HG03280 (cell line): ENCODE data around the gene TNRC6A.
"Not testable (repeated sequence)": the region's sequence is repeated elsewhere in the genome, so short reads cannot be mapped to it uniquely, and the experiment has no call there.

ENCODE experiments used
- ATAC-seq: cut with Tn5 transposase; IDR thresholded peaks from one replicate; pipeline ENCODE4 v1.9.1; 2021; ENCODE audit warnings: mild to moderate bottlenecking, moderate library complexity; ENCODE audit not compliant: unreplicated experiment

TNRC6A gene

DNA sequence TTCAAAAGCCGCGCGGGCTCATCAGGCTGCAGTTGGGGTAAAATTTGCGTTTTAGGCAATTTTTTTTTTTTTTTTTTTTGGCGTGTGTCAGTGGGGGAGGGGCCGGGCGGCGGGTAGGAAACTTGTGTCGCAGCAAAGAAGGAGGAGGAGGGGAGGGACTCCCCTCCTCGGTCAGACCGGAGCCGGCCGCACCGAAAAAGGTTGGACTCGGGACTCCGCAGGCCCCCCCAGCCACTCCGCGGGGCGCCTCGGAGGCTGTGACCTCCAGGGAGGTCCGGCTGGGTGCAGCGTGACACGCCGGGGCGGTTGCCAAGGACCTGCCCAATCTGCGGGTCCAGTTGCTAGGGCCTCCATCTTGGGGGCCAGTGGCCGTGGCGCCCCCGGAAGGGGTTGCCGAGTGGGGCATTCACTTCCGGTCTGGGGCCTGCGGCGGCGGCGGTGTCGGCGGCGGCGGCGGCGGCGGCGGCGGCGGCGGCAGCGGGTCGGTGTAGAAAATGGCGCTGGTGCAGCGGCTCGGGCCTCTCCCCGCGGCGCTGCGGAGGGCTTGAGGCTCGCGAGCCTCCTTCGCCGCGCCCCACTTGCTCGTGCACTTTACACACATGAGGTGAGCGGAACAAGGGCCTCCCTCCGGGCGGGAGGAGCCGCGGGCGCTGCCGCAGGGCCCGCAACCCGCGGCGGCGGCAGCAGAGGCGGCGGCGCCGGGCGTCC is at the start of gene TNRC6A:
Gene TNRC6A (plus strand): TSS at position 409 of the 708 bp plus-strand sequence. CDS start 191 bp downstream, at position 600.
- peak; percentile 90 for ATAC-seq

DNA sequence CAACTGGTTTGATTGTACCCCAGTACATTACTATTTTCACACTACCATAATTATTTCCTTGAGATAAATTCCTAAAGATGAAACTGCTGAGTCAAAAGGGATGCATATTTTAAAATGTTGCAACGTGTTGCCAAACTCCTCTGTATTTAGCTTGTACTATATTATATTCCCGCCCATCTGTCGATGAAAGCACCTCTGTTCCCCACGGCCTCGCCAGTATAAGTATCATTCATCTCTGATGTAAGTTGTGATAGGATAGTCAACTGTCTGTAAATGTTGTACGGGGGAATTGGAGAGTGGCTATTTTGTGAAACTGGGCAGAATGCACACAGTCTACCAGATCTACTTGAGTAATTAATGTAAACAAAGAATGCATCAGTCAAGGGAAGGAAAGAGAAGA is 47.7 kb upstream of the TNRC6A start:
- ATAC-seq: no peak

DNA sequence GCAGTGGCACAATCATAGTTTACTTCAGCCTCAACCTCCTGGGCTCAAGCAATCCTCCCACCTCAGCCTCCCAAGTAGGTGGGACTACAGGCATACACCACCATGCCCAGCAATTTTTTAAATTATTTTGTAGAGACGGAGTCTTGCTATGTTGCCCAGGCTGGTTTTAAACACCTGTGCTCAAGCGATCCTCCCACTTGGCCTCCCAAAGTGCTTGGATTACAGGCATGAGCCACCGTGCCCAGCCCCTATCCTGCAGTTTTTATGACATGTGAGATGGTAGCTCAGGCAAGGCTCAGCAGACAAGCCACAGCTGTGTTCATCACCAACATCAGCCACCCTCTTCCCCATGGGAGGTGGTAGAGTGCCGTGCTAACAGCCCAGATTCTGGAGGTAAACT is 46.2 kb upstream of the TNRC6A start:
- no peak for ATAC-seq

DNA sequence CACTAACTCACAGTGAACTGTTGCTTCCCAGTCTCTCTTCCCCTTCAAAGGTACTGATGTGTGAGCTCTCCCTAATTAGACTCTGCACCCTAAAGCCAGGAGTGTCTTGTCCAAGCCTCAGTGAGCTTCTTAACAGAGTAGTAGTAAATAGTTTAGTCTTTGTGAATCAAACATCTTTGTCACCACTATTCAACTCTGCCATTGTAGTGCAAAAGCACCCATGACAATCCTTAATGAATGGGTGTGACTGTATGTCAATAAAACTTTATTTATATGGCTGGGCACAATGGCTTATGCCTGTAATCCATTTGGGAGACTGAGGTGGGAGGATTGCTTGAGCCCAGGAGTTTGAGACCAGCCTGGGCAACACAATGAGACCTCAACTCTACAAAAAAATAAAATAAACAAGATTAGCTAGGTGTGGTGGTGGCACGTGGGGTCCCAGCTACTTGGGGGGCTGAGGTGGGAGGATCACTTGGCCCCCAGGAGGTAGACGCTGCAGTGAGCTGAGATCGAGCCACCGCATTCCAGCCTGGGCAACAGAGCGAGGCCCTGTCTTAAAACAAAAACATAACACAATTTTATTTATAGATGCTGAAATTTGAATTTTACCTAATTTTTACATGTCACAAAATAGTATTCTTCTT is 45.5 kb upstream of the TNRC6A start:
- ATAC-seq: no peak

DNA sequence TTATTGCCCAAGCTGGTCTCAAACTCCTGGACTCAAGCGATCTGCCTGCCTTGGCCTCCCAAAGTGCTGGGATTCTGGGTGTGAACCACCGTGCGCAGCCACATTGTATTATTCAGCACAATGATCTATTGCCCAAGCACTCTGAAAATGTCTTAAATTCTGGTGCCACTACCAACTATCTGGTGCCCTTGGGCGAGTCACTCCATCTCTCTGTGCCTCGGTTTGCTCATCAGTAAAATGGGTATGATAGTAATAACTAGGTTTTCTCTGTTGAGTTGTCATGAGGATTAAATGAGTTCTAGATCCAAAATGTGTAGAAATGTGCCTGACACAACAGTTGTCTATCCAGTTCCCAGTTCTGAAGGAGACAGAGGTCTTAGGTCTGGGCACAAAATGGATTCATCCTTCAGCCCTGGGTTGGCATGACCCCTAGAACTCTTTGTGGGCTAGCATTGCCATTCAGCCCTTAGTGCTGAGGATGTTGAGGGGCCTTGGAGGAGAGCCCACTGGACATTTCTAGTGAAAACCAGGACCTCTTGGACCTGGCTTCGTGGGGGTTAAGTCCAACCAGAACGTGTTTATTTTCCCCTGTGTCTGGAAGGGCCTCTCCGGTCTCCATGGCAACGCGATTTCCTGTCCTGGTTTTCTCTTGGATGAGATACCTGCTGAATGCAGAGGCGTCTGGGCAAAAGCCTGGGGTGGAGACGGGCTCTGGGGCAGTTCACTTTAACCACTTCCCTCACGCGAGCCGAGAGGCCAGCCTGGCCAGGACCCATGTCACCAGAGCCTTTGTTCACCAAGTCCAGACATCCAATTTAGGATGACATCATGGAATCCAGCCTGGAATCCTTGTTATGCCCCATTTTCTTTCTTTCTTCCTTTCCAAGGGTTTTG is 43.7 kb upstream of the TNRC6A start:
- ATAC-seq: no peak

DNA sequence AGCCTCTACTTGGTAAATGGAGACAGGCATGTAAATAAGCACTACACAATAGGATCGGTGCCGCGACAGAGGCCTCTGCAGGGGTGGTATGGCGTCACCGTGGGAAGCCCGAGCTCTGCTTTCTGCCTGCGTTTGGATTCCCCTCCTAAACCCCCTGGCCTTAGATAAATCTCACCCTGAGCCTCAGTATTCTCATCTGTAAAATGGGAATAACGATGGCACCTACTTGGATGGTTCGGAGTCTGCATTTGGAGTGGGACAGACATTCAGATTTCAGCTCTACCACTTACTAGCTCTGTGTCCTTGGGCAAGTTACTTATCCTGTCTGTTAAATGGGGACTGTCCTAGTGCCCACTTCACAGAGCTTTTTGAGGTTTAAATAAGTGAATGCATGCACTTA is 42.8 kb upstream of the TNRC6A start:
- ATAC-seq: no peak

DNA sequence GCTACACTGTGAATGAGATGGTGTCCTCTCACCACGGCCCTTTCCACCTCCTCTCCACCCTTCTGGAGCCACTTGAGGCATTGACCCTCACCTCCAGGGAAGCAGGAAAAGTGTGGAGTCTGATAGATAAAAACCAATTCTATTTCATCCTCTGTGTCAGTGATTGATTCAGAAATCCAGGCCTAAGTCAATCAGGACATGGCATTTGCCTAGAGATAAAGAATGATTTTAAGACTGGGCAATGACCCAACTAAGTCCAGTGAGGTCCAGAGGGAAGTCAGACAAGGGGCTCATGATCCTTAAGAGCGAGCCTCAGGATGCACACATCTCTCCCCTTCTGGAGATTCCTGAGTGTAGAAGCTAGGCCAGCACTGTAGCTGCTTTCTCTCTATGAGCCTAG is 41.1 kb upstream of the TNRC6A start:
- ATAC-seq: no peak

DNA sequence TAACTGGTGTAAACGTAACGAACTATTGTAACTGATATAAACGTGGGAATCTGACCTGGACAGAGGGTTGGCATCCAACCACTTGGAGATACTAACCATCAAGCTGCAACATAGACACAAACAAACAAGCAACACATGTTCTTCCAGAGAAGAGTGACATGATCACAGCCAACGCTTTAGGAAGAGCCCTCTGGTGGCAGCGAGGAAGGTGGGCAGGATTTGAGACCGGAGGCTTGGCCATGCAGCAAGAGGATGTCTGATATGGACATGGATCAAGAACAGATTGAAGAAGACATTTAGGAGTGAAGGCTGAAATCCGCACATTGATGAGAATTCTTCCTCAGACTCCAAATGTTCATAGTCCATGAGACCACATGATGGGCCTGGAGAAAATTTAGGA is 40.3 kb upstream of the TNRC6A start:
- no peak for ATAC-seq

DNA sequence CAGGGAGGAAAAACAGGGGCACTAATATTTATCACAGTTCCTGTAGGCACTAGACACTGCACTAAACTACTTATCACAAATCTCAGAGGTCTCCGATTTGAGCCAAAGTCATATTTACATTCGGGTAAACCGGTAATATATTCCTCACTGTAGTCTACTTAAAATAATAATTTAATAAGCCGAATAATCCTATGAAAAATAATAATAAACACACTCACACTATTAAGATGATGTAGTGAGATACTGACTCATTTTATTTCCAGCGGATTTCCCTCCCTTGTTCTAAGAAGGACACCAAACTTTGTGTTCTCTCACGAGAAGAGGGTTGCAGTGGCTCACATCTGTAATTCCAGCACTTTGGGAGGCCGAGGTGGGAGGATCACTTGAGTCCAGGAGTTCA is 36.6 kb upstream of the TNRC6A start:
- no peak for ATAC-seq

DNA sequence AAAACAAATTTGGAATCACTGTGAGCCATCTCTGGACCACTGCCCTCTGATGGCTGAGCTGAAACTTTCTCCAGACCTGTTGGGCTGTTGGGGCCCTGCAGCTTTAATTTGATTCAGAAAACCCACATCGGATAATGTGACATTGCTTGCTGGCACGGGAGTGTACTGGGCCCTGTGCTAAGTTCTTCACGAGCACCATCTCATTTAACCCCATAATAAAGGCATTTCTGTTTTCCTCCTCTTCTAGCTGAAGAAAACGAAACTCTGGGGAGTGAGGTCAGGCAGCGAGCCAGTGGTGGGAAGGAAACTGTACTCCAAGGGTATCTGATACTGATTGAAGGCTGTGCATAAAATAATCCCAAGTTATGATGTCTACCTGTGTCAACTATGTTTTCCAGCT is 34.5 kb upstream of the TNRC6A start:
- ATAC-seq: no peak

DNA sequence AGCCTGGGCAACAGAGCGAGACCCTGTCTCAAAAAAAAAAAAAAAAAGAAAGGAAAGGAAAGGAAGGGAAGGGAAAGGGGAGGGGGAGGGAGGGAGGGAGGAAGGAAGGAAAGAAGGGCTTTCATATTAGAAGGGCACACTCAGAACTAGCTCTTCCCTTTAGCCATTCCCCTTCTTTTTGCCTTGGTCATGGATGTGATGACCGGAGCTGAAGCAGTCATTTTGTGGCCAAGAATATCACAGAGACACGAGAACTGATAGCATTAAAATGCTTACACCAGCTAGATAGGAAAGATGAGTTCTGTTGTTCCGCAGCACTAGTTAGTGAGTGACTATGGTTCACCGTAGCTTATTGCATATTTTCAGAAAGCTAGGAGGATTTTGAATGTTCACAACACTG is 32.8 kb upstream of the TNRC6A start:
- ATAC-seq: no peak

DNA sequence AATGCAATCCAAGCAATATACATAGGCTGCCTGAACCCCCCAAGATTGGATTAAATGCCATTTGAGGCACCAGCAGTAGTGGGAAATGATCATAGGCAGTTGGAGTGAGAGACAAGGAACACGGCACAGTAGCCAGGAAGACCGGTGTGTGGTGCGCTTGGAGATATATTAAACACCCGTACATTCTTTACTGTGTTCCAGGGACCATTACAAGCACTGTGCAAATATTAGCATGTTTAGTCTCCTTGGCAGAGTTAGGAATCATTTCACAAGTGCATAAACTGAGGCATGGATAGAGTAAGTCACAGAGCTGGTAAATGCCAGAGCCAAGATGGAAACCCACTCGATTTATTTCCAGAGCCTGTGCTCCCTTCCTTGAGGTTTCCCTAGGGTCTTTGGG is 31.1 kb upstream of the TNRC6A start:
- no peak for ATAC-seq

DNA sequence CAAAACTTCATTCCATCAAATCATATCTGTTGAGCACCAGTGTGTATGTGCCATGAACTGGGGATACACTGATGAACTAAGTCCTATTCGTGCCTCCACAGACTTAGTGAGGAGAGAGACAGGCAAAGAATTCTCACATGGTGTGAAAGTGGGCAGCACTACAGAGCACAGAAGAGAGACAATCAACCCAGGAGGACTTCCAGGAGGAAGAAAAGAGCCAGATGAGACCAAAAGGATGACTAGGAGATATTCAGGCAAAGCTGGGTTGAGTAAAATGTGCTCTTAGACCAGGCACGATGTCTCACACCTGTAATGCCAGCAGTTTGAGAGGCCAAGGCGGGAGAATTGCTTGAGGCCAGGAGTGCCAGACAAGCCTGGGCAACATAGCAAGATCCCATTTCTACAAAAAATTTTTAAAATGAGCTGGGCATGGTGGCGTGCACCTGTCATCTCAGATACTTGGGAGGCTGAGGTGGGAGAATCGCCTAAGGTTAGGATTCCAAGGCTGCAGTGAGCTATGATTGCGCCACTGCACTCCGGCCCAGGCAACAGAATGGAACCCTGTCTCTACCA is 30.2 kb upstream of the TNRC6A start:
- no peak for ATAC-seq

DNA sequence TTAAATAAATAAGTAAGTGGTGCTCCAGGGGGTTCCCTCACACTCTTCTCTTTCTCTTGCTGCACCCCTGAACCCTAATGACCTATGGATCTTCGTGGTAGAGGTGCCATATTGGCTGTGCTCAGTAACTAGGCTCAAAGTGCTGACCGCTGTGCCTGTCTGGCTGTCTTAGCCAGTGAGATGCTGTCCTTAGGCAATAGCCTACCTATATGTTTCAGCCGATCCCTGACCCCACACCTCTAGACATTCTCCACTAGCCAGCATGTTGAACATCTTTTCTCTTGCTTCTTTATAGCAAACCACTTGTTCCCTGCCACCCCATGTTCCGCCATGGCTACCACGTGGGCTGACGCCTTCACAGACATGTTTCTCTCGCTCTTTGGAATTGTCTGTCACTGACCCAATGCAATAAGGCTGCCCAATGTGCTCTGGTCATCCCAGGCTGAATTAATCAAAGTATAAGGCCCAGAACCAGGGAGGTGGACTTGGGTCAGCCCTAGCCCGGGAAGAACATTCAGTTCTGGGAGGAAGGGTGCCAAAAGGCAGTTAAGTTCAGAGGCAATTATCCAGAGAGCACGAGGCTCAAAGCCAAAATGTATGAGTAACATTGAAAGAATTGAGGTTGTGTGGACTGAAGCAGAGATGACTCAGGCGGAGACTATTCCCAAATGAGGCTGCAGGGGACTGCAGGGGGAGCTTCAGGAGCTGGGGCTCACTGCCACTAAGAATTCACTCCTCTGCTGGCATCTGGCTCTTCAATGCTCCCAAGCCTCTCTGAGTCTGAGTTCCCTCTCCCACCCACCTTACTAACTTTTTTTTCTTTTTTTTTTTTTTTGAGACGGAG is 28.7 kb upstream of the TNRC6A start:
- ATAC-seq: no peak

DNA sequence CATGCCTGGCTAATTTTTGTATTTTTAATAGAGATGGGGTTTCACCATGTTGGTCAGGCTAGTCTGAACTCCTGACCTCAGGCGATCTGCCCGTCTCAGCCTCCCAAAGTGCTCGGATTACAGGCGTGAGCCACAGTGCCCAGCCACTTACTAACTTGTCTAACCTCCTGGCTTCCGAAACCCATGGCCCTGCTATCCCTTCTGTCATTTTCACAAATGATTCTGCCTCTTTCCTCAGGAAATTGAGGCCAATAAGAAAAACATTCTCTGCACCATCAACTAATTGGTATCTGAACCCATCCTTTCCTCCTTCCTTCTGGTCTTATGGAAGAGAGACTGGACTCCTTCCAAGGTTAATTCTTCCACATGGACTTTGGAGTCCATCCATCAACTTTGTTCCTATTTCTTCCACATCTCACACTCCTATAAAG is 27.9 kb upstream of the TNRC6A start:
- ATAC-seq: no peak

DNA sequence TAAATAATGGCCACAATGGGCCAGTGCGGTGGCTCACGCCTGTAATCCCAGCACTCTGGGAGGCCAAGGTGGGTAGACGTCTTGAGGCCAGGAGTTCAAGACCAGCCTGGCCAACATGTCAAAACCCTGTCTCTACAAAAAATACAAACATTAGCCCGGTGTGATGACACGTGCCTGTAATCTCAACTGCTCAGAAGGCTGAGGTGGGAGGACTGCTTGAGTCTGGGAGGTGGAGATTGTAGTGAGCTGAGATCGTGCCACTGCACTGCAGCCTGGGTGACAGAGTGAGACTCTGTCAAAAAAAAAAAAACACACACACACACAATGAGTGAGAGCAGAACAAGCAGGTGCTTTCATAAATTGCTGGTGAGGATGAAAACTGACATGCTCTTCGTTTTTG is 21.7 kb upstream of the TNRC6A start:
- ATAC-seq: not testable (repeated sequence)

DNA sequence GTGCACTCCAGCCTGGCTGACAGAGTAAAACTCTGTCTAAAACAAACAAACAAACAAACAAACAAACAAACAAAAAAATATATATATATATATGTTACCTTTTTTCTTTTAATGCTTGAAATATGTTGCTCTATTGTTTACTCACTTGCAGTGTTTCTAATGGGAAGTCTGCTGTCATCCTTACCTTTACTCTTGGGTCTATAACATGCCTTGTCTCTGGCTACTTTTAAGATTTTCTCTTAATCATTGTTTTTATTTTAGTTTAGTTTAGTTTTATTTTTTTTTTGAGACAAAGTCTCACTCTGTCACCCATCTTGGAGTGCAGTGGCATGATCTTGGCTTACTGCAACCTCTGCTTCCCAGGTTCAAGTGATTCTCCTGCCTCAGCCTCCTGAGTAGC is 16.1 kb upstream of the TNRC6A start:
- ATAC-seq: no peak

DNA sequence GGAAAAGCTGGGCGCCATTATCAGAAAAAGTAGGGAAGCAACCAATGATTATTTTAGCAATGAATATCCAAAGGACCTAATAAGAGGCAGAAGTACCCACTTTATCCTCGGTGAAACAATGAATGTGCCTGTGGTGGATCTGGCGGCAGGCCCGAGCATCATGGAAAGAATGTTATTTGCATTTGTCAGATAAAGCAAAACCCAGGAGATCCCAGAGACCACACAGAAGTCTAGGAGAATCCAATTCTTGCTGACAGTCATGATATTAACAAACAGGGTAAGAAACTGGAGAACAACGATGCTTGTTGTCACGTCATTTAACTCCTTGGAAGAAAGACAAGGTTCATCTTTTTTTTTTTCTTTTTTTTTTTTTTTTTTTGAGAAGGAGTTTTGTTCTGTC is 12.0 kb upstream of the TNRC6A start:
- no peak for ATAC-seq

DNA sequence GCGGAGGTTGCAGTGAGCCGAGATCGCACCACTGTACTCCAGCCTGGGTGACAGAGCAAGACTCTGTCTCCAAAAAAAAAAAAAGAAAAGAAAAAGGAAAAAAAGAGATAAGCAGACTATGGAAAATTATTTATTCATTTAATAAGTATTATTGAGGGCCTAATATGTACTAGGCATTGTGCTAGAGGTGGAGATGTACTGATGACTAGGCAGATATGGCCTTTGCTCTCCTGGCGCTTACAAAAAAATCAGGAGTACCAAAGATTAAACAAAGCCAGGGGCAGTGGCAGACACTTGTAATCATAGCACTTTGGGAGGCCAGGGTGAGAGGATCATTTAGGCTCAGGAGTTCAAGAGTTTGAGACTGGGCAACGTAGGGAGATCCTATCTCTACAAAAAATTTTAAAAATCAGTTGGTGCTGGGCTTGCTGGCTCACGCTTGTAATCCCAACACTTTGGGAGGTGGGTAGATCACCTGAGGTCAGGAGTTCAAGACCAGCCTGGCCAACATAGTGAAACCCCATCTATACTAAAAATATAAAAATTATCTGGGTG is 10.4 kb upstream of the TNRC6A start:
- ATAC-seq: no peak

DNA sequence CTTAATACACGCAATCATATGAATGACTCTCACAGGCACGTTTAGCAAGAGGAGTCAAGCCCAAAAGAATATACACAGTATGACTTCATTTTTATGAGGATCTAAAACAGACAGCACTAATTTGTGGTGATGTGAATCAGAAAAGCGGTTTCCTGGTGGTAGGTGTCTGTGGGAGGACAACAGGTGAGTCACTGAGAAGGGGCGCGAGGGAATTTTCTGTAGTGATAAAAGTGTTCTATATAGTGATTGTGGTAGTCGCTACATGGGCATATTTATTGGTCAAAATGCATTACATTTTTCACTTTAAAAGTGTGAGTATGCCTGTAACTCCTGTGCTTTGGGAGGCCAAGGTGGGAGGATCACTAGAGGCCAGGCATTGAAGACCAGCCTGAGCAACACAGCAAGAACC is 7.6 kb upstream of the TNRC6A start:
- no peak for ATAC-seq
